HG03378 (cell line): ENCODE data around the gene ZNF827.
A peak's percentile ranks its signal among the peaks of the same experiment; 100 is the strongest.

ENCODE experiments used
- ATAC-seq: cut with Tn5 transposase; IDR thresholded peaks from one replicate; pipeline ENCODE4 v1.9.1; 2021; ENCODE audit warnings: mild to moderate bottlenecking, moderate library complexity; ENCODE audit not compliant: unreplicated experiment

Gene ZNF827, protein sequence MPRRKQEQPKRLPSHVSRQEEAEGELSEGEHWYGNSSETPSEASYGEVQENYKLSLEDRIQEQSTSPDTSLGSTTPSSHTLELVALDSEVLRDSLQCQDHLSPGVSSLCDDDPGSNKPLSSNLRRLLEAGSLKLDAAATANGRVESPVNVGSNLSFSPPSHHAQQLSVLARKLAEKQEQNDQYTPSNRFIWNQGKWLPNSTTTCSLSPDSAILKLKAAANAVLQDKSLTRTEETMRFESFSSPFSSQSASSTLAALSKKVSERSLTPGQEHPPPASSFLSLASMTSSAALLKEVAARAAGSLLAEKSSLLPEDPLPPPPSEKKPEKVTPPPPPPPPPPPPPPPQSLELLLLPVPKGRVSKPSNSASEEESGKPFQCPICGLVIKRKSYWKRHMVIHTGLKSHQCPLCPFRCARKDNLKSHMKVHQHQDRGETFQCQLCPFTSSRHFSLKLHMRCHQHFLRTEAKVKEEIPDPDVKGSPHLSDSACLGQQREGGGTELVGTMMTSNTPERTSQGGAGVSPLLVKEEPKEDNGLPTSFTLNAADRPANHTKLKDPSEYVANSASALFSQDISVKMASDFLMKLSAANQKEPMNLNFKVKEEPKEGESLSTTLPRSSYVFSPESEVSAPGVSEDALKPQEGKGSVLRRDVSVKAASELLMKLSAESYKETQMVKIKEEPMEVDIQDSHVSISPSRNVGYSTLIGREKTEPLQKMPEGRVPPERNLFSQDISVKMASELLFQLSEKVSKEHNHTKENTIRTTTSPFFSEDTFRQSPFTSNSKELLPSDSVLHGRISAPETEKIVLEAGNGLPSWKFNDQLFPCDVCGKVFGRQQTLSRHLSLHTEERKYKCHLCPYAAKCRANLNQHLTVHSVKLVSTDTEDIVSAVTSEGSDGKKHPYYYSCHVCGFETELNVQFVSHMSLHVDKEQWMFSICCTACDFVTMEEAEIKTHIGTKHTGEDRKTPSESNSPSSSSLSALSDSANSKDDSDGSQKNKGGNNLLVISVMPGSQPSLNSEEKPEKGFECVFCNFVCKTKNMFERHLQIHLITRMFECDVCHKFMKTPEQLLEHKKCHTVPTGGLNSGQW

DNA sequence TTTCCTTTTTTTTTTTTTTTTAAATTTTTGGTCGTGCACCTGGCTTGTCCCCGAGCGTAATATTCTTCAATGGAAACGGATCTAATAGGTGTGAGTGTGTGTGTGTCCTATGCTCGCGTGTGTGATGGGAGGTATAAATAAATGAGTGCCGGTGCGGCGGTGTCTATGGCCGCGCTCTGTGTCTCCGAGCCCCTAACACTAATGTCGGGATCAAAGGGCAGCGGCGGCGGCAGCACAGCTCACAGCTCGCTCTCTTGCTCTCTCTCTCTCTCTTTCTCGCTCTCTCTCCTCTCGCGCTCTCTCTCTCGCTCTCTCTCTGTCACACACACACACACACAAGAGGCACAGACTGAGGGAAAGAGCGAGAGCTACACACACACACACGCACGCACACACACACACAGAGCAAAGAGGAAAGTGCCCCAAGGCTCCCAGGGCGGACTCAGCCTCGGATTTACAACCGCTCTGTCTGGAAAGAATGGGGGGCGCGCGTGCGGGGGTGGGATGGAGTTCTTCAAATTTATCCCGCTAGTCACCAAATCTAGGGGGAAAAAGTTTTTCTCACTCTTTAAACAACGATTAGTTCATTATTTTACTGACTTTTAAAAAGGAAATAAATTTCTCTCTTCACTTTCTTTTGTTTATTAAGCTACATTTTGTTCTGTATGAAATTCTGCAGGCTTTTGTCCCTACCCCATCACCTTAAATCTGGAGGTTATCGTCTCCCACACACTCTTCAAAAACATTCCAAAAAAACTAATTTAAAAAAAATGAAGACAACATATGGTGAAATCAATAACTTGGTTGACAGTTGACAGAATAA, at the start of gene ZNF827:
Gene ZNF827, minus strand, starts transcription at position 206 of the 823 bp plus-strand sequence. CDS start 416 bp downstream, outside the sequence.
- peak; percentile 30 for ATAC-seq

DNA sequence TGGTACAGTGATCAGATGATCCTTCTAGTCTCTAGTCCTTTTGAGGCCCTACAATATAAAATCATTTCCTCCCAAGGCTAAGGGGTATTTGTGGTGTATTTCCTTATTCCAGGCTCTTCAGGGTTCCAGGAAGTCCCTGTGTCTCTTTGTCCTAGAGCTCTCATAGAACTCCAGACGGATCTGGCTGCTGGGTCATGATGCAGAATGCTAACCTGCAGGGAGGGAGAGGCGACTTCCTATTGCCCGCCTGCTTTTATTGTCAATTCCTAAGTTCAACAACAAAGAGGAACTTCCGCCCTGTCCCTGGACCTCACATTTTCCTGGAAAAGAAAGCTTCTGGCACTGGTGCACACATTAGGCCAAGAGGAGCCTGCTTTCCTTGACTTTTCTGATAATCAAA, 45.9 kb upstream of the ZNF827 start:
- no peak for ATAC-seq

DNA sequence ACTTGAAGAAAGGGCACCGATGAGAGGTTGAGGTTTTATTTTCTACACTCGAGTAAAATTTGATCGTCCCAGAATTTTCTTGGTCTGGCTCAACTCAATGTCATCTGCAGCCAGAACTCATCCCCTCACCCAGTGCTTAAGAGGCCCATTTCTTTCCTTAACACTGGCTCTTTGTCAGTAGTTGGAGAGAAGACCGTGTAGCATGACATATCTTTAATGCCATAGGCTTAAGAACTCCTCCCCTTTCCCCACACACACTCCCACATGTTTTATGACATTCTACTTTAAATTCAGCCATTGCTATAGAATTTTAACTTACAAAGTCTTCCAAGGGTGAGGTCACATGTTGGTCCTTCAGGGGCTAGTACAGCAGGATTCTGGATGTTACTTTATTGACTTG, 44.2 kb upstream of the ZNF827 start:
- ATAC-seq = no peak

DNA sequence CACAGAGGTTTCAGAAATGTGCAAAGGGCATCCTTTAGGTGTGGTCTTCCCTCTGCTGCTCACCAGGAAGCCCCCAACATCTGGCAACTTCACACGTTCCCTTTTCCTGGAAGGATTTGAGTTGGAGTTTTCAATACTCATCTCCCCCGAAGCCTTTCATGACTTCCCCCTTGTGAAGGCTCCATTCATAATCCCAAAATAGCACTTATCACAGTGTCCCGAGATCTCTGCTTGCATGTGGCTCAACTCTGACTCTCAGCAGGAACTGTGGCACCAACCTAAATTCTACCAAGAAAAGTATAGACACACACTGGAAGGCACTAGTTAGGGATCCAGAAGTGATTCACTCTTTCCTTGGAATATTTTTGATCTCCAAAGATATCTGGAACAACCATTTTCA, 40.5 kb upstream of the ZNF827 start:
- no peak for ATAC-seq

DNA sequence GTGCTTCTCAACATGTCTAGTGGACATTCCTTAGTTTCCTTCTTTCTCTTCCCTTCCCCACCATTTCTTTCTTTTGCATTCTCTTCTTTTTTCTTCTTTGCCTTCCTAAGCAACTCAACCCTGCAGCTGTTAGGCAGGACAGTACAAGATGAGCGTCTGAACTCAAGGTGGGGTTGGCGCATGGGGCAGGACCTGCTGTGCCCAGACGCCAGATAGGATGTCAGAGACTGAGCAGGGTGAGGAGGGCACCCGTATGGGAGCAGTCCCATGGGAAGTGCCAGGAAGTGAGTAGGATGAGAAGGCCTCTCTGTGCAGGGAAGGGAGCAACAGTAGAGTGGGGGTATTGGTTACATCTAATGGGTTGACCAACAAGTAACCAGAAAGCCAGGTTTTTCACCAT, 38.1 kb upstream of the ZNF827 start:
- no peak for ATAC-seq

DNA sequence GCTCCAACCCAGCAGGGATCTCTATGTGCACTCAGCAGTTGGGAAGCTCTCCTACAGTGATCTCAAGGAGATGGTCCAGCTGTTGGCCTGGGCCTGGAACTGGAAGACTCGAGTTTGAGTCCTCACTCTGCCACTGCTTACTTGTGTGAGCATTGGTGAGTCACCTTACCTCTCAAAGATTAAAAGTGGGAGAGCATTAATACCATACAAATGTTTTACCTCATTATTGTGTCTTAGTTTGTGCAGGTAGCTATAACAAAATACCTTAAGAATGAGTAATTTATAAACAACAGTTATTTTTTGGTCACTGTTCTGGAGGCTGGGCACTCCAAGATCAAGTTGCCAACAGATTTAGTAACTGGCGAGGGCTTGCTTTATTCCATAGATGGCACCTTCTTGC, 21.4 kb upstream of the ZNF827 start:
- no peak for ATAC-seq

DNA sequence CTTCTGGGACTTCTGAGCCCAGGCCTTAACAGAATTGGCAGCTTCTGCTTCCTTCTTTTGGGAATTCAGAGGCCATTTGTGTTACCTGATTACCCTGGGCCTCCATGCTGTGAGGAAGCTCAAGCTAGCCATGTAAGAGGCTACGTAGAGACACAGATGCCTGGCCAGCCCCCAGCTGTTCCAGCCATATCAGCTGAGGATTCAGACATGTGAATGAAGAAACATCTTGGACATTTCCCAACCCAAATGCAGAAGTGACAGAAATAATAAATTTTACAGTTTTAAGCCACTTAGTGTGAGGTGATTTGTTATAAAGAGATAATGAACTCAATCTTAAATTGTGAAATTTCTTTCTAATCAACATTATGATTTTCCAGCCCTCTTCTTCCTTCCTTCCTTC, 18.7 kb upstream of the ZNF827 start:
- no peak for ATAC-seq

DNA sequence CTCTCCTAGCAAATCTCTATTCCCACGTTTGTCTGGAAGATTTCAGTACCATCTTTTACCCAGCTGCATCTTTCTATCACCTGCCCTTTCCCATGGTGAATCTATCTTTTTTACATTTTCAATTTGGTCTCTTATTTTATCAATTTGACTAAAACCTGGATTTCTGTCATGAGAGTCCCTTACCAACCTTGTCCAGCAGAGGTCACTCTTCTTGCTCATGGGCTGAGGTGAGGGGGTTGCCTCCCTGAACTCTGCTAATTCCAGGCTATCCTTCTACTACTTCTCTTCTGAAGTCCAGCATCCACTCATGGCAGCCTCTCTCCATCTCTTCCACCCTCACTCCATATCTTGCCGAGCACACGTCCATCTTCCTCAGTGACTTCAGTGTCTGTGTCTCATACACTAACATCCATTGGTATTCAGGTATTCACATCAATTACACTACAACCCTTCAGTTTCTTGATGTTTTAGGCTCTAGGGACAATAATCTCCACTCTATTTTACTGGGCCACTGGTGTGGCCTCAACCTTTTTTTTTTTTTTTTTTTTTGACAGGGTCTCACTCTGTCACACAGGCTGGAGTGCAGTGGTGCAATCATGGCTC, 17.8 kb upstream of the ZNF827 start:
- ATAC-seq = no peak

DNA sequence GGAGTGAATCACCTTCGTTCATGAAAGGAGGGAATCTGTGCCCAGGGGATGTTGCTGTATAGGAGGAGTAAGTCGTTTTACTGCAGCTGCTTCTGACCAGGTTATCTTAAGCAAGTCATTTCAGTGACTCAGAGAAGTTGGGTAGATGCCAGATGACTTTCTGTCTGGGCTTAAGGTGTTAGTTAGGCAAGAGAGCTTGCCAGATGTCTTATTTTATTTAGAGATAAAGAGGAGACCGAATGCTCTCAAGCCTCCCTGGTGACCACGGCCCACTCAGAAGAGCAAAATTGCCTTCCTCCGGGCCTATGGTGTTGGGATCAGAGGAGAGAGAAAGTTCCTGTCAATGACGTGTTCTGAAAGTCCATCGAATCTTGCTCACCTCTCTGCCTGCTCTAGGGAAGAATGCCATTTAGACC, 16.3 kb upstream of the ZNF827 start:
- ATAC-seq = no peak

DNA sequence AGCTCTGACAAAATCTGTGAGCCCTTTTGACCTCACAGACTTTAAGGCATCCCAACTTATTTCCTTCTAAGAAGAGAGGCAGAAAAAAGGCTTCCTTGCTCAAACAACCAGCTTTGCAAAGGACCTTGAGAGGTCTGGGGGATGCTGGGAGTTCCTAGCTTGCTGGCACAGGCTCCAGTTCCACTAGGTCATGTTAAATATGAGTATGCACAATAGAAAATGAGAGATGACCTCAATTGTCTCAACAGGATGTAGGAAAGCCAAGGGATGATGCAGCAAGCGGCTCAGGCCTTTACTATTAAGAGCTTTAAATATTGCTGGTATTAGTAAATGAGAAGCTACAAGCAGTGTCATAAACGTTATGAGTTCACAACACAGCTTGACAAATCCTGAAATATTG, 13.3 kb upstream of the ZNF827 start:
- ATAC-seq = no peak

DNA sequence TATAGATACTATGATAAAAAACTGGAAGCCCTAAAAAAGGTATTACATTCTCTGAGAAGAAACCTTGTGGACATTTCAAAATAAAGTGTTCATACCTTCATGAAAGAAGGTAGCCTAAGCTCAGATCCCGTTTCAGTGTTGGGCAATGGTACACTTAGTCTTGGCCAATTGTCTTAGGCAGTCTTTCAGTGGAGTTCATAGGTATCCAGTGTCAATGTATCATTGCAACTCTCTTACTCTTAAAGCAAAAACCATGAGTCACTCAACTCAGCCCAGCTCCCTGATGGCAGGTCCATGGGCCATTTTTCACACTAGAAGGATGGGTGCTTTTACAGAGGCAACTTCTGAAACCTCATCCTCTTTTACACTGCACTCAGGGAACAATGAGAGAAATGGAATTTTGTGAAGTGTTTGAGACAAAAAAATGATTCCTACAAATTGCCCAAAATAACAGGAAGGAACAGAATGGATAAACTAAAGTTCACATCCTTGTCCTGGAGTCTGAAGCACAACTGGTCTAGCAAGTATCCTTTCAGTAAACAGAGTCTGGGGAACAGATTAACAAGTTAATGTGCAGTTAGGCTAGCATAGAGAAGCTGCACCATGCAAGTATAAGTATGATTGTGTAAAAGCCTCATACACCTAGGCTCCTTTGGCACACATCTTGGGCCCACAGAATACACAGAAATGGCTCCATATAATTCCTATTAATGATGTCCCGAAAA, 7.0 kb upstream of the ZNF827 start:
- ATAC-seq = no peak

DNA sequence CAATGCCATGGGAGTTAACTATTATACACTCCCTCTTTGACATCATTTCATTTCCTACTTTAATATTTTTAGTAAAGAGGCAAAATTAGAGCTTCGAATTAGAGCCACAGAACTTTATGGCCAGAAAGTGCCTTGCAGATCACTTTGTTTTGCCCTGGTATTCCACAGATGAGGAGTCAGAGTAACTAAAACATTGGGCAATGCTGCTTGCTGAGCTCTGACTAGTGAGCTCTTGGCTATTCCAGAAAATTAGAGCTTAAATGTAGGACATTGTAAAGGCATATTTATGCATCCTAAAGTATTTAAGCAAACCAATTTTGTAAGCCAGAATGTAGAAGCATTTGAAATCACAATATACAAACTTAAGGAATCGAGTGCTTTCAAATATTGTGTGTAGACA, 6.3 kb upstream of the ZNF827 start:
- ATAC-seq = no peak

DNA sequence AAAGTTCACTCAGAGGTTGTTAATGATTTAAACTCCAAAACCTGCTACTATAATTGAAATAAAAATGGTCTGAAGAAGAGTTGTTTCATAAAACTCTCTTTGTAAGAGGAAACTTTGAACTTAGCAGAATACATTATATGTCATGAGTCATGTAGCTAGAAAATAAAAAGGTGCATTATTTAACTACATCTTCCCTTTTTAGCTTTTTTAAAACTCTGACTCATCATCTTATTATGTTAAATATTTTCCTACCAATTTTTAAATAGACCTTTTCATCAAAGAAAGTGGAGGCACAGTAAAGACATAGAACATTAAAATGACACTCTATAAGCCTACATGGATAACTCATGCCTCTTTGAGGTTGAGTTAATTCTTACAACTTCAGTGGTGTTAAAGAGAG, 1.2 kb upstream of the ZNF827 start:
- ATAC-seq = no peak

DNA sequence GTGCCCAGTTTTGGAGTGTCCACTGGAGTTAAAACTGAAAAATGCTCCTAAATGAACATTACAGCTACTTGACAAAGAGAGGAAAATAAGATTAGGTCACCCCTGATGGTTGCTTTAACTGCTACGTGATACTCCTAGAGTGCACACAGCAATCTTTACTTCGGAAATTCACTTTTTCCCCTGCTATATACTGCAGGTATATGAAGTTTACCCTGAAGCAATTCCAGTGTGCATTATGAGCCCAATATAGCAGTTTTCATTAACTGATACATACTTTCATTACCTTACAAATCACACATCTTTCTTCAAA, 773 bp upstream of the ZNF827 start:
- ATAC-seq = no peak

DNA sequence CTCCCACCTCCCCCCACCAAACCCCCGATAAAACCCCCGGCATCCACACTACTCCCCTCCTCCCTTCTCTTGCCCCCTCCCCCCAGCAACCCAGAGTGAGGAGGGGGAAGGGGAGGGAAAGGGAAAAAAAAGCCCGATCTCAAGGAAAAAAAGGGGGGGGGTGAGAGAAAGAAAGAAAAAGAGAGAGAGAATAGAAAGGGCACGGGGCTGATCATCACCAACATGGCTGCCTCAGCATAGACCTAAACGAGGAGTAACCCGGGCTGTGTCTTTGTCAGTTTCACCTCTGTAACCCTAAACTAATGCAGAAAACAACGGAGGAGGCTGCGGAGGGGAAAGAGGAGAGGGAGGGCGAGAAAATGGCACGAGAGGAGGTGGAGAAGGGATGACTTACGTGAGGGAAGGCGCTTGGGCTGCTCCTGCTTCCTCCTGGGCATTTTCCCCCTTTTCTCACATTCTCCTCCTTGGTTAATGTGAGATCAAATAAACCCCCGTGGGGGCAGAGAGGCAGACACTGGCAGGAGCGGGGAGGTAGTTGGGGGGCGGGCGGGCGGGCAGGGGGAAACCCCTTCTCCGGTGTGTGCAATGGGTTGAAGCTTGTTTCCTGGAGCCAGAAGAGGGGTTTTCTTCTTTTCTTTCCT, 532 bp downstream of the ZNF827 start:
- ATAC-seq = no peak

DNA sequence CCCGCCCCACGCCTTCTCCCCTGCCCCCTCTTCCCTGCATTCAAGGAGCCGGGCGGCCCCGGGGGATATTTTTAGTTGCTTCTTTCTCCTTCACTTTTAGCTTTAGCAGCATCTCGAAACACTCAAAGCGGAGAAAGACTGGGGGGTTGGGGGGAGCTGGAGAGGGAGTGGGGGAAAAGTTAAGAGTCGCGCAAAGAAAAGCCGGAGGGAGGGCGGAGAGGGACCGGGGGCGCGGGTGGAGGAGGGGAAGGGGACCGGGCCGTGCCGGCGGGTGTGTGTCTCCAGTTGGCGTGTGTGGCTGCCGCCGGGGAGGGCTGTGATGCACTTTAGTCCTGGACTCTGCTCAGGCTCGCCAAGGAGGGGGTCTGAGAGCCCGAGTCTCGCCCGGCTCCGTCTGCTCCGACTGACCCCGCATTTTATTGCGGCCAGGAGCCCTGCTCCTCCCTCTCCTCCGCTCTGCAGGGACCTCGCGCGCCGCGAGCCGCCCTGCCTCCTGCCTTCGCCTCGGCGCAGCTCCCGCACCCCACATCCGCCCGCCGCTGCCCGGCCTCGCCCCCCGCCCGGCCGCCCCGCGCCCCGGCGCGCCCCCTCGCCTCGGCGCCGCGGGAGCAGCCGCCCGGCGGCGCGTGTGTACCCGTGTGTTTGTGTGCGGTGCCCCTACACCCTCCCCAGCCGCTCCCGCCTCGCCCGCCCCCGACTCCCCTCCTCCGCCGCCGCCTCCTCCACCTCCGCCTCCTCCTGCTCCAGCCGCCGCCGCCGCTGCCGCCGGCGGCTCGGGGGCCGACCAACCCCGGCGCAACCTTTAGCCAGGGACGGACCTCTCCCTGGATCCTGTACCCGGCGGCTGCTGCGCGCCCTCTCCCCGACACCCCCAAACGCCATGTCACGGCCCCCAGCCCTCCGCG, 1.4 kb downstream of the ZNF827 start:
- ATAC-seq = no peak

DNA sequence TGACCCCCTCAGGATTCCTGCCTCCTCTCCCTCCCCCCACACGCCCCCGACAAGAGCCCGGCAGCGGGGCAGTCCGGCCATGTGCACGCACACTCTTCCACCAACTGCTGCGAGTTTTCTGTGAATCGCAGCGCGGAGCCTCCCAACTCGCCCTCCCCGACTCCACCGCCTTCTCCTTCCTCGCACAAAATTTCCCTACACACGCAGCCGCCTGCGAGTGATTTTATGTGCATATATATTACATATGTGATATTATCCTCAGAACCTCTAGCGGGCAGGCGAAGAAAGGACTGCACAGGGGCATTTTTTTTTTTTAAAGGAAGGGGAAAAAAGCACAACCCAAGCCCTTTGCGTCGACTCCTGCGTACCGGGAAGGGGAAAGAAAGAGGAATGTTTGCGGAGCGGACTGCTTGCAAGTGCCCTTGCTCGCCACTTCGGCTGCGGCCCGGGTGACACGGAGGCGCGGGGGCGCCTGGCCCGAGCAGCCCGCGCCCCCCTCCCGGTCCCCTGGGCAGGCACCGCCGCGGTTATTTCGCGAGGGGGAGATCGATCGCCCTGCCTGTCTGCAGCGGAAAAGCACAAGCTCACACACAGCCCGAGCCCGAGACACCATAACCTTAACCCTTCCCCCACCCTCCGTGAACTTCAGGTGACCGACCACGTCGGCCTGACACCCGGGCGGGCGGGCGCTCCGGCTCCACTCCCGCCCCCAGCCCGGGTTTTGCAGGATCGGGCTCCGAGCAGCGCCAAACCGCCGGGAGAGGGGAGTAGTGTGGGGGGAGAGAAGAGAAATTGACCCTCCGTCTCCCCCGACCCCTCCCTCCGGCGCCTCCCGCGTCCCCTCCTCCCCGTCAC, 2.3 kb downstream of the ZNF827 start:
- ATAC-seq = peak; percentile 36
